ENCODE results near the gene GSDME. TPM values are rescaled to one million over a fixed set of nuclear protein-coding genes. Genes with fewer than 3 reads are reported as not detected.
A peak's percentile ranks its signal among the peaks of the same experiment; 100 is the strongest.

The GSDME gene
- total and polyA plus RNA-seq, 4 experiments from 2014 or later, result 0.46 to 1.7 (median 0.92) TPM

GRCh38 chr7:24685708-24686107 lies 71.6 kb downstream of the GSDME start:
- no peaks in the 10 kb centered on the region for H3K9me3 Mint-ChIP-seq
- no peak overlapping the region for H3K27ac ChIP-seq (ENCODE audit: low read depth, low read length)
- no peaks in the 10 kb centered on the region for H3K36me3 ChIP-seq (ENCODE audit: insufficient read depth, low read length)
- CTCF ChIA-PET (ENCODE audit: partially characterized antibody), result interaction anchor here (0.7 kb wide), 2 partner anchors 18 to 727 kb away, joined by 3 read pairs; no protein-coding TSS in a partner anchor
- H3K27me3 Mint-ChIP-seq, result no peaks in the 10 kb centered on the region
- intact Hi-C loops (cut with micrococcal nuclease), result no loop called here
- H3K4me1 Mint-ChIP-seq, result peaks cover 0 to 2% (median under 1%) of the 10 kb centered on the region in 4 donors
- no peaks in the 10 kb centered on the region for H3K9me3 ChIP-seq (ENCODE audit: control insufficient read depth in 1 of 2, low read length in 2 of 2)
- peak overlapping the region in 1 of 7 donors; percentile 59 for H3K27ac Mint-ChIP-seq
- H3K4me3 Mint-ChIP-seq, result no peak overlapping the region
- H3K4me3 ChIP-seq (ENCODE audit: low read length in 2 of 2), result no peak overlapping the region
- no peak for DNase-seq
- no peaks in the 10 kb centered on the region for H3K4me1 ChIP-seq (ENCODE audit: insufficient read depth, low read length)
- H3K36me3 Mint-ChIP-seq, result peaks cover 28 to 49% of the 10 kb centered on the region in 2 donors
- H3K27me3 ChIP-seq (ENCODE audit: insufficient read depth, low read length), result no peaks in the 10 kb centered on the region
- POLR2A ChIA-PET (ENCODE audit: partially characterized antibody), result no interaction called here

- H3K27me3 Mint-ChIP-seq, result no peaks in the 10 kb centered on the region
- Histone ChIP-seq H3K27ac (ENCODE audit: low read depth, low read length) (no peak overlapping the region), H3K36me3 (ENCODE audit: insufficient read depth, low read length) (no peaks in the 10 kb centered on the region), H3K27me3 (ENCODE audit: insufficient read depth, low read length) (no peaks in the 10 kb centered on the region), H3K9me3 (ENCODE audit: control insufficient read depth in 1 of 2, low read length in 2 of 2) (no peaks in the 10 kb centered on the region), H3K4me1 (ENCODE audit: insufficient read depth, low read length) (no peaks in the 10 kb centered on the region), H3K4me3 (ENCODE audit: low read length in 2 of 2) (no peak overlapping the region)
- H3K4me3 Mint-ChIP-seq, result no peak overlapping the region
- no peaks in the 10 kb centered on the region for H3K9me3 Mint-ChIP-seq
- no peak for DNase-seq
- intact Hi-C loops (cut with micrococcal nuclease), result no loop called here
- peaks cover 0 to 3% of the 10 kb centered on the region in 2 donors for H3K36me3 Mint-ChIP-seq
- H3K27ac Mint-ChIP-seq, result peak overlapping the region in 1 of 7 donors; percentile 15
- ChIA-PET POLR2A (ENCODE audit: partially characterized antibody) (no interaction called here), CTCF (ENCODE audit: partially characterized antibody) (no interaction called here)
- no peaks in the 10 kb centered on the region for H3K4me1 Mint-ChIP-seq
Observed at GRCh38 chr7:24670782-24671181, 86.5 kb downstream of the GSDME start.

- Histone ChIP-seq H3K36me3 (ENCODE audit: insufficient read depth, low read length) (no peaks in the 10 kb centered on the region), H3K4me1 (ENCODE audit: insufficient read depth, low read length) (no peaks in the 10 kb centered on the region), H3K27me3 (ENCODE audit: insufficient read depth, low read length) (no peaks in the 10 kb centered on the region), H3K4me3 (ENCODE audit: low read length in 2 of 2) (no peak overlapping the region), H3K27ac (ENCODE audit: low read depth, low read length) (no peak overlapping the region), H3K9me3 (ENCODE audit: control insufficient read depth in 1 of 2, low read length in 2 of 2) (no peaks in the 10 kb centered on the region)
- ChIA-PET CTCF (ENCODE audit: partially characterized antibody) (no interaction called here), POLR2A (ENCODE audit: partially characterized antibody) (no interaction called here)
- DNase-seq, result no peak
- H3K27me3 Mint-ChIP-seq, result no peaks in the 10 kb centered on the region
- no peak overlapping the region for H3K27ac Mint-ChIP-seq
- H3K36me3 Mint-ChIP-seq, result peaks cover 0 to 3% of the 10 kb centered on the region in 2 donors
- intact Hi-C loops (cut with micrococcal nuclease), result loop anchor here (5.0 kb wide), 1 partner anchor 958 kb away; the partner anchor contains the start of gene STK31
- no peak overlapping the region for H3K4me3 Mint-ChIP-seq
- no peaks in the 10 kb centered on the region for H3K9me3 Mint-ChIP-seq
- no peaks in the 10 kb centered on the region for H3K4me1 Mint-ChIP-seq
Observed at GRCh38 chr7:24669971-24670591, 87.2 kb downstream of the GSDME start.

- no peaks in the 10 kb centered on the region for H3K27me3 Mint-ChIP-seq
- no peaks in the 10 kb centered on the region for H3K4me1 ChIP-seq (ENCODE audit: insufficient read depth, low read length)
- H3K36me3 ChIP-seq (ENCODE audit: insufficient read depth, low read length), result no peaks in the 10 kb centered on the region
- intact Hi-C loops (cut with micrococcal nuclease), result loop anchor here (5.0 kb wide), 1 partner anchor 957 kb away; the partner anchor contains the start of gene STK31
- DNase-seq, result no peak
- ChIA-PET CTCF (ENCODE audit: partially characterized antibody) (interaction anchor here (1.7 to 4.5 kb wide), 2 partner anchors 973 to 1098 kb away, joined by 4 to 22 read pairs; no protein-coding TSS in a partner anchor), POLR2A (ENCODE audit: partially characterized antibody) (no interaction called here)
- H3K27me3 ChIP-seq (ENCODE audit: insufficient read depth, low read length), result no peaks in the 10 kb centered on the region
- no peak overlapping the region for H3K27ac Mint-ChIP-seq
- no peaks in the 10 kb centered on the region for H3K9me3 Mint-ChIP-seq
- H3K9me3 ChIP-seq (ENCODE audit: control insufficient read depth in 1 of 2, low read length in 2 of 2), result no peaks in the 10 kb centered on the region
- no peak overlapping the region for H3K4me3 Mint-ChIP-seq
- H3K27ac ChIP-seq (ENCODE audit: low read depth, low read length), result no peak overlapping the region
- no peaks in the 10 kb centered on the region for H3K4me1 Mint-ChIP-seq
- H3K4me3 ChIP-seq (ENCODE audit: low read length in 2 of 2), result no peak overlapping the region
- peaks cover 0 to 3% of the 10 kb centered on the region in 2 donors for H3K36me3 Mint-ChIP-seq
Observed at GRCh38 chr7:24668927-24669635, 88.2 kb downstream of the GSDME start.

GRCh38 chr7:24665564-24666294 lies 91.5 kb downstream of the GSDME start:
- no peak overlapping the region for H3K27ac Mint-ChIP-seq
- intact Hi-C loops (cut with micrococcal nuclease), result loop anchor here (1.0 to 5.0 kb wide), 8 partner anchors 89 to 1118 kb away; partner anchors contain the start of gene STK31
- no peaks in the 10 kb centered on the region for H3K9me3 Mint-ChIP-seq
- Histone ChIP-seq H3K36me3 (ENCODE audit: insufficient read depth, low read length) (no peaks in the 10 kb centered on the region), H3K9me3 (ENCODE audit: control insufficient read depth in 1 of 2, low read length in 2 of 2) (no peaks in the 10 kb centered on the region), H3K4me1 (ENCODE audit: insufficient read depth, low read length) (no peaks in the 10 kb centered on the region), H3K4me3 (ENCODE audit: low read length in 2 of 2) (no peak overlapping the region), H3K27me3 (ENCODE audit: insufficient read depth, low read length) (no peaks in the 10 kb centered on the region), H3K27ac (ENCODE audit: low read depth, low read length) (no peak overlapping the region)
- peak; percentile 31 to 47 (median 42) for DNase-seq
- POLR2A ChIA-PET (ENCODE audit: partially characterized antibody), result no interaction called here
- CTCF ChIA-PET (ENCODE audit: partially characterized antibody), result interaction anchor here (0.9 to 4.5 kb wide), 16 partner anchors 9 to 1126 kb away, joined by 3 to 35 read pairs (median 4); no protein-coding TSS in a partner anchor
- peaks cover 0 to 3% of the 10 kb centered on the region in 2 donors for H3K36me3 Mint-ChIP-seq
- no peak overlapping the region for H3K4me3 Mint-ChIP-seq
- no peaks in the 10 kb centered on the region for H3K4me1 Mint-ChIP-seq
- H3K27me3 Mint-ChIP-seq, result no peaks in the 10 kb centered on the region

GRCh38 chr7:24660546-24660945 lies 96.7 kb downstream of the GSDME start:
- intact Hi-C loops (cut with micrococcal nuclease), result no loop called here
- Histone ChIP-seq H3K36me3 (ENCODE audit: insufficient read depth, low read length) (no peaks in the 10 kb centered on the region), H3K27ac (ENCODE audit: low read depth, low read length) (no peak overlapping the region), H3K27me3 (ENCODE audit: insufficient read depth, low read length) (no peaks in the 10 kb centered on the region), H3K4me3 (ENCODE audit: low read length in 2 of 2) (no peak overlapping the region), H3K9me3 (ENCODE audit: control insufficient read depth in 1 of 2, low read length in 2 of 2) (no peaks in the 10 kb centered on the region), H3K4me1 (ENCODE audit: insufficient read depth, low read length) (no peaks in the 10 kb centered on the region)
- Mint-ChIP-seq H3K27me3 (no peaks in the 10 kb centered on the region), H3K9me3 (no peaks in the 10 kb centered on the region), H3K36me3 (peaks cover 9 to 27% of the 10 kb centered on the region in 2 donors), H3K4me3 (no peak overlapping the region), H3K27ac (no peak overlapping the region), H3K4me1 (no peaks in the 10 kb centered on the region)
- no peak for DNase-seq
- POLR2A ChIA-PET (ENCODE audit: partially characterized antibody), result no interaction called here
- CTCF ChIA-PET (ENCODE audit: partially characterized antibody), result no interaction called here

GRCh38 chr7:24659505-24659904 lies 97.8 kb downstream of the GSDME start:
- Histone ChIP-seq H3K4me3 (ENCODE audit: low read length in 2 of 2) (no peak overlapping the region), H3K27ac (ENCODE audit: low read depth, low read length) (no peak overlapping the region), H3K36me3 (ENCODE audit: insufficient read depth, low read length) (no peaks in the 10 kb centered on the region), H3K4me1 (ENCODE audit: insufficient read depth, low read length) (no peaks in the 10 kb centered on the region), H3K27me3 (ENCODE audit: insufficient read depth, low read length) (no peaks in the 10 kb centered on the region), H3K9me3 (ENCODE audit: control insufficient read depth in 1 of 2, low read length in 2 of 2) (no peaks in the 10 kb centered on the region)
- ChIA-PET POLR2A (ENCODE audit: partially characterized antibody) (no interaction called here), CTCF (ENCODE audit: partially characterized antibody) (interaction anchor here (1.2 kb wide), 1 partner anchor 27 kb away, joined by 3 read pairs; no protein-coding TSS in a partner anchor)
- H3K9me3 Mint-ChIP-seq, result no peaks in the 10 kb centered on the region
- intact Hi-C loops (cut with micrococcal nuclease), result no loop called here
- no peak overlapping the region for H3K4me3 Mint-ChIP-seq
- H3K27ac Mint-ChIP-seq, result no peak overlapping the region
- peaks cover 9 to 27% of the 10 kb centered on the region in 2 donors for H3K36me3 Mint-ChIP-seq
- DNase-seq, result no peak
- H3K27me3 Mint-ChIP-seq, result no peaks in the 10 kb centered on the region
- no peaks in the 10 kb centered on the region for H3K4me1 Mint-ChIP-seq

All from CD4-positive, alpha-beta memory T cell (primary cell).